ENCODE results near the gene ADAD1.
"Not testable (repeated sequence)": the region's sequence is repeated elsewhere in the genome, so short reads cannot be mapped to it uniquely, and the experiment has no call there.

ADAD1 gene

DNA sequence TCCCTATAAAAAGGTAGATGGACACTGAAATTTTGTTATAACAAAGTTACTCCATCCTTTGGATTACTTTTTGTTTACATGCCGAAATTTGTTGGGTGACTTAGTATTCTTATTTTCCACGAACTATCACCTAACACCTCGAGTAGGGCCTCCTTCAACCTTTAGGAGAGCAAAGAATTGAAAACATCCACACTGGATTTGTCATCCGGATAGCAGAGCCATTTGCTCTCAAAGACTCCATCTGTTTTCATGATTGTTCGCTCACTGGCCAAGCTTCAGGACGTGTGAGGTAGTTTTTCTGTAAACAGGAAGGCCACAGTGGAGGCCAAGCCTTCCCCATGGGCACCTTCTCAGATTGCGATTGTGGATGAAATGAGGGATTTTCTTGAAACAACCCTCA lies at the start of gene ADAD1:
Gene ADAD1, plus strand, starts transcription at position 301 of the 400 bp plus-strand sequence. CDS start 1,059 bp downstream, outside the sequence.
- intact Hi-C loops (cut with DNase I) = no loop called here
- no peak for DNase-seq

- no peak for DNase-seq
- intact Hi-C loops (cut with DNase I) = no loop called here
These were observed 48.8 kb upstream of the ADAD1 start for GRCh38 chr4:122329876-122330565.

- intact Hi-C loops (cut with DNase I) = no loop called here
These were observed 47.6 kb upstream of the ADAD1 start for GRCh38 chr4:122331195-122331594.

GRCh38 chr4:122334828-122335227 lies 44.0 kb upstream of the ADAD1 start:
- intact Hi-C loops (cut with DNase I) = no loop called here
- DNase-seq = no peak

More at GRCh38 chr4:122331195-122331594, 47.6 kb upstream of the ADAD1 start:
- DNase-seq = no peak

GRCh38 chr4:122341886-122342285 lies 36.9 kb upstream of the ADAD1 start:
- no peak for DNase-seq
- intact Hi-C loops (cut with DNase I) = loop anchor here (10.0 kb wide), 1 partner anchor 823 kb away; no protein-coding TSS in a partner anchor

DNA sequence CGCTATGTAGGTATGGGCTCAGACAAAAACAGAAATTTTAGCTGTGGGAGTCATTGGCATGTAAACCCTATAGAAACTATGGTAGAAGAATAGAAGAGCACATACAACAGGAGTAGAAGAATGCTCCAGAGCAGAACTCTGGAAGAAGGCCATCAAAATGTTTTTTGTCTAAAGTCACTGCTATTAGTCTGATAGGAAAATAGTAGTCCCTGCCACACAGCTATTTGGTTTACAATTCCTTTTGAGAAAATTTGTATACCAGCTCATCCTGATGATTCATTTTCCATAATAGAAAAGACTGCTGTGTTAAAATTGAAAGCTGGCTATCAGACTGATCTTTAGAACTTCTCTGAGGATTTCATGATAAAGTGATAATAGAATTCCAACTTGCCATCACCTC lies 32.8 kb upstream of the ADAD1 start:
- intact Hi-C loops (cut with DNase I) = loop anchor here (10.0 kb wide), 1 partner anchor 819 kb away; no protein-coding TSS in a partner anchor
- no peak for DNase-seq

GRCh38 chr4:122346503-122346902 lies 32.3 kb upstream of the ADAD1 start:
- DNase-seq = no peak

DNA sequence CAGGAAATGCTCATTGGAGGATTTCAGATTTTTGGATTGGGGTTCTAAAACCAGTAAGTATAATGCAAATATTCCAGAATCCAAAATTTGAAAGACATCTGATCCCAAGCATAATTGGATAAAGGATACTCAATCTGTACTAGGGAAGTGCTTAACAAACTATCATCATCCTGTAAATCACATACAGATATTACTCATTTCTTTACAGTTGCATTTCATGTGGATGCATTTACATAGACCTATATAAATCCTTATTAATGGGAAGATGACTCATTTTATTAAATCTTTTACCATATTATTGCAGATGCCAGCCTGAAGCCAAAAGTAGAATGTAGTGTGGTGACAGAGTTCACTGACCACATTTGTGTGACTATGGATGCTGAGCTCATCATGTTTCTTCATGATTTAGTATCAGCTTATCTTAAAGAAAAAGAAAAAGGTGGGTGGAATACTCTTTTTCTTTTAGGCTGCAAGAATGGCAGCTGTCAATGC lies 22.4 kb upstream of the ADAD1 start:
- intact Hi-C loops (cut with DNase I) = no loop called here
- no peak for DNase-seq

More at GRCh38 chr4:122346503-122346902, 32.3 kb upstream of the ADAD1 start:
- intact Hi-C loops (cut with DNase I) = loop anchor here (10.0 kb wide), 1 partner anchor 818 kb away; no protein-coding TSS in a partner anchor

- no peak for DNase-seq
These were observed 18.1 kb upstream of the ADAD1 start for GRCh38 chr4:122360754-122361153.

GRCh38 chr4:122364700-122365404 lies 14.0 kb upstream of the ADAD1 start:
- no peak for DNase-seq
- intact Hi-C loops (cut with DNase I) = no loop called here

More at GRCh38 chr4:122360754-122361153, 18.1 kb upstream of the ADAD1 start:
- intact Hi-C loops (cut with DNase I) = no loop called here

DNA sequence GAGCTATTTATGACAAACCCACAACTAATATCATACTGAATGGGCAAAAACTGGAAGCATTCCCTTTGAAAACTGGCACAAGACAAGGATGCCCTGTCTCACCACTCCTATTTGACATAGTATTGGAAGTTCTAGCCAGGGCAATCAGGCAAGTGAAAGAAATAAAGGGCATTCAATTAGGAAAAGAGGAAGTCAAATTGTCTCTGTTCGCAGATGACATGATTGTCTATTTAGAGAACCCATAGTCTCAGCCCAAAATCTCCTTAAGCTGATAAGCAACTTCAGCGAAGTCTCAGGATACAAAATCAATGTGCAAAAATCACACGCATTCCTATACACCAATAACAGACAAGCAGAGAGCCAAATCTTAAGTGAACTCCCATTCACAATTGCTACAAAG lies 10.0 kb upstream of the ADAD1 start:
- DNase-seq; intact Hi-C loops (cut with DNase I): not testable (repeated sequence)

- DNase-seq = no peak
- intact Hi-C loops (cut with DNase I) = no loop called here
These were observed 1.5 kb upstream of the ADAD1 start for GRCh38 chr4:122377352-122377751.

- DNase-seq = peak in 2 of 10 donors; percentile 52 to 76
- intact Hi-C loops (cut with DNase I) = no loop called here
These were observed 428 bp downstream of the ADAD1 start for GRCh38 chr4:122379239-122379638.

- DNase-seq = no peak
- intact Hi-C loops (cut with DNase I) = no loop called here
These were observed 4.5 kb downstream of the ADAD1 start for GRCh38 chr4:122383341-122383740.

- intact Hi-C loops (cut with DNase I) = no loop called here
These were observed 5.4 kb downstream of the ADAD1 start for GRCh38 chr4:122384245-122384644.

GRCh38 chr4:122393276-122393675 lies 14.5 kb downstream of the ADAD1 start:
- intact Hi-C loops (cut with DNase I) = no loop called here
- DNase-seq = no peak

More at GRCh38 chr4:122384245-122384644, 5.4 kb downstream of the ADAD1 start:
- DNase-seq = no peak

DNA sequence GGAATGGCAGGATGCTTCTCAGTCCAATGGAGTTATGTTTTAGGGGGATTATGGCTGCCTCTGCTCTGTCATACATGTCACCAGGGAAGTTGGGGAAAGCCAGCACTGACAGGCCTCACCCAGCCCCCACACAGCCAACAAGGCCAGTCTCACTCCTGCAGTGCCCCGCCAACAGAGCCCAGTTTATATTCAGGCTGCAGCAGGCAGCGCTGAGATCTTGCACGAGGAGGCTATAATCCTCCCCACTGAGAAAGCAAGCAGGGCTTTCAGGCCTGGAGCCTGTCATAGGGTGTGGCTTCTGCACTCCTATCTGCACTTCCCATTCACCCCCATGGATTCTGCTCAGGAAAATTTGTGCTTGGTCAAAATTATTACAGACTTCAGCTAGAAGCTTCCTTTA lies 25.1 kb downstream of the ADAD1 start:
- DNase-seq = peak in 1 of 10 donors; percentile 54

DNA sequence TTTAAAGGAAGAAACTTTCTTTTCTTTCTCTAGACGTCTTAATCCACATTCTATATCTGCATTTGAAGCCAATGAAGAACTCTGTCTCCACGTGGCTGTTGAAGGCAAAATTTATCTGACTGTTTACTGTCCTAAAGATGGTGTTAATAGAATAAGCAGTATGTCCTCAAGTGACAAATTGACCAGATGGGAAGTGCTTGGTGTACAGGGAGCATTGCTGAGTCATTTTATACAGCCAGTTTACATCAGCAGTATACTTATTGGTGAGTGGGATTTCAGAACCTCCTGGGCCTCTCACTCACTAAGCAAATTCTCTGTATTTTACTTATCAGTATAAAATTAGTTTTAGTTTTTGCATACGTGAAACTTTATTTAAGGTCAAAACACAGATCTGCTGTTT lies 33.7 kb downstream of the ADAD1 start:
- intact Hi-C loops (cut with DNase I) = no loop called here
- no peak for DNase-seq

More for the DNA sequence above, 25.1 kb downstream of the ADAD1 start:
- intact Hi-C loops (cut with DNase I) = no loop called here

DNA sequence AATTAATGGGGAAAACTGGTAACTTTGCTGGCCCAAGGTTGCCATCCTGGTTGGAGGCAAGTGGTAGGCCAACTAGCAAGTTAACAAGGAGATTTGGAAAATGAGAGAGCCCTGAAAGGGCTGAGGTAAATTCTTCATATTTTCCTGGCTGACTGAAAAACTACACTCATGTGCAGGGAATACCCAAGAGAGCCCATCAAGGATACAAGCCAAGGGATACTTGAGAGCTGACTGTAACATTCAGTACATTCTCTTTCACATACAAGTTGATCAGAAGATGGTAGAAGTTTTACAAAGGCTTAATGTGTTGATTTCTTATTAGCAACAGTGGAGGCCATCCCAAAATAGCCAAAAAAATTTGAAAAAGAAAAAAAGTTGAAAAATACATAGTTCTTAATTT lies 44.4 kb downstream of the ADAD1 start:
- no peak for DNase-seq
- intact Hi-C loops (cut with DNase I) = no loop called here

DNA sequence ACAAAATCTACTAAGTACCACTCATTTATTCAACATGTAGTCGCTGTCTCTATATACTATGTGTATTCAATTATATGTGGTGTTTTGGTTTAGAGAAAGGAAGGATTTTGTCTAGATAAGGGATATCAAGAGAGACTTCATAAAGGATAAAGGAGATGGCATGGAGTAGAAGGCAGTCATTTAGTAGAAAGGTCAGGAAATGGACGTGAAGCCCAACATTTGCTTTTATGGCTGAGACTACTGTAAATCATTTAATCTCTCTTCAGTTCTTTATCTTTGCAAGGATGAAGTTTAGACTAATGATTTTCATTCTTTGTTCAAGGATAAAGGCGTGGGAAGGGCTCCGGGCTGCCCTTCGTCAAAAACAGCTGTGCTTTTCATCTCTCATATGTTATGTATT lies 52.5 kb downstream of the ADAD1 start:
- DNase-seq = no peak
- intact Hi-C loops (cut with DNase I) = no loop called here

- no peak for DNase-seq
- intact Hi-C loops (cut with DNase I) = no loop called here
These were observed 55.5 kb downstream of the ADAD1 start for GRCh38 chr4:122434285-122434684.
